ENCODE data around the gene CNBP. TPM values are rescaled to one million over a fixed set of nuclear protein-coding genes. Genes with fewer than 3 reads are reported as not detected.

CNBP gene
- total and polyA plus RNA-seq, 9 of the 15 experiments (the other 6 are each of a cell fraction or from before 2014, with no cell fraction given): 284 to 717 (median 412) TPM

DNA sequence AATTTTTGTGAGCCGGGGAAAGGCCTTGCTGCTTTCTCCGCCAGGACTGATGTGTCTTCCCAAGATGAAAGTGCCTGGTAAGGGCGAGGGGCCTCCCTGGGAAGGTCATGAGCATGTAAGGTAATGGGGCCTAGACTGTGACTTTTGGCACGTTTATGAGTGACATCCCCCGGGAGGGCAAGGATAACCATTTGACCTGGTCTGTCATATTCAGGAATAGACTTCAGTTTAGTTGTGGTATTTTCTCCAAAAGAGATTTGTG, 631 bp upstream of the CNBP start:
- Histone ChIP-seq H3K9me3 (replicated peaks; ENCODE audit: control insufficient read depth, insufficient read depth, low read depth, low read length) (no peaks in the 10 kb centered on the region), H3K9me1 (ENCODE audit: control insufficient read depth, insufficient read depth, low read length) (no peaks in the 10 kb centered on the region), H3K27me3 (ENCODE audit: control insufficient read depth in 2 of 2, insufficient read depth in 2 of 2, low read length in 2 of 2) (no peaks in the 10 kb centered on the region), H2AFZ (ENCODE audit: low read depth, low read length) (peak overlapping the region; percentile 38), H3K36me3 (ENCODE audit: control insufficient read depth, insufficient read depth, low read length) (peaks cover 26% of the 10 kb centered on the region), H3K4me3 (peak overlapping the region; percentile 73), H3K4me1 (replicated peaks in 1 of 2; ENCODE audit: control insufficient read depth in 2 of 2, insufficient read depth in 2 of 2, low read length in 2 of 2) (peaks cover 10 to 13% of the 10 kb centered on the region in 2 experiments; a peak in 4 of 5 replicates), H3K4me2 (ENCODE audit: insufficient read depth, low read length) (peak overlapping the region; percentile 94), H3K79me2 (ENCODE audit: control insufficient read depth, insufficient read depth, low read length) (peaks cover 67% of the 10 kb centered on the region), H3K9ac (ENCODE audit: insufficient read depth in 1 of 2, low read depth in 2 of 2, low read length in 2 of 2) (peak overlapping the region; percentile 97 to 99; a peak in 3 of 4 replicates), H4K20me1 (replicated peaks; ENCODE audit: control insufficient read depth, insufficient read depth, low read length) (peaks cover 23% of the 10 kb centered on the region), H3K27ac (ENCODE audit: extremely low read depth, low read depth, low read length) (peak overlapping the region; percentile 90)
- TSS peak; percentile 90 for BruUV-seq (replicated peaks)
- ChIA-PET POLR2A (interaction anchor here (1.0 to 2.1 kb wide), 3 partner anchors 9 to 43 kb away, joined by 3 to 9 read pairs (median 5); no protein-coding TSS in a partner anchor), CTCF (ENCODE audit: low intra/inter-chr PET ratio) (no interaction called here)
- DNase-seq (ENCODE audit: extremely low read depth in 1 of 4, low spot score in 3 of 4): peak in 3 of 4 experiments; percentile 24 to 51 (median 37)
- FAIRE-seq: no peak
- WGBS (ENCODE audit: insufficient coverage, low coverage, missing lambda C conversion rate): 5% methylated on average over 5 of the region's 5 CpGs
- ATAC-seq: peak; percentile 42
- in situ Hi-C loops (cut with MboI) (no loop called here), intact Hi-C loops (cut with micrococcal nuclease) (loop anchor here (2.0 to 5.0 kb wide), 2 partner anchors 43 to 54 kb away; no protein-coding TSS in a partner anchor)
- TF ChIP-seq ZZZ3 (IDR thresholded peaks at IDR 0.05): 0 out of 2 replicates have a peak, but pooled peaks have one; percentile 1
- TF ChIP-seq ZBED1 (IDR thresholded peaks at IDR 0.05): no peak
- 0 out of 2 replicates have a peak, but pooled peaks have one; percentile 1 for TF ChIP-seq ZBTB7A (IDR thresholded peaks at IDR 0.05; ENCODE audit: borderline replicate concordance, control insufficient read depth, low read depth, low read length)
- TF ChIP-seq MXI1 (IDR thresholded peaks at IDR 0.05; ENCODE audit: low read depth, low read length): no peak
- TF ChIP-seq HDAC2 (IDR thresholded peaks at IDR 0.05): 0 out of 2 replicates have a peak, but pooled peaks have one; percentile 6
- TF ChIP-seq, protein P1, sequence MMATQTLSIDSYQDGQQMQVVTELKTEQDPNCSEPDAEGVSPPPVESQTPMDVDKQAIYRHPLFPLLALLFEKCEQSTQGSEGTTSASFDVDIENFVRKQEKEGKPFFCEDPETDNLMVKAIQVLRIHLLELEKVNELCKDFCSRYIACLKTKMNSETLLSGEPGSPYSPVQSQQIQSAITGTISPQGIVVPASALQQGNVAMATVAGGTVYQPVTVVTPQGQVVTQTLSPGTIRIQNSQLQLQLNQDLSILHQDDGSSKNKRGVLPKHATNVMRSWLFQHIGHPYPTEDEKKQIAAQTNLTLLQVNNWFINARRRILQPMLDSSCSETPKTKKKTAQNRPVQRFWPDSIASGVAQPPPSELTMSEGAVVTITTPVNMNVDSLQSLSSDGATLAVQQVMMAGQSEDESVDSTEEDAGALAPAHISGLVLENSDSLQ (IDR thresholded peaks at IDR 0.05): peak; percentile 59
- TF ChIP-seq ZC3H4 (CRISPR knock-in tag; IDR thresholded peaks at IDR 0.05; ENCODE audit: borderline replicate concordance): 0 out of 2 replicates have a peak, but pooled peaks have one; percentile 45
- TF ChIP-seq E2F6 (IDR thresholded peaks at IDR 0.05; ENCODE audit: borderline replicate concordance in 1 of 2, extremely low read depth in 1 of 2, insufficient read depth in 1 of 2, insufficient read length in 1 of 2, low read depth in 1 of 2, low read length in 1 of 2, poor library complexity in 1 of 2, severe bottlenecking in 1 of 2): no peak
- 0 out of 2 replicates have a peak, but pooled peaks have one; percentile 26 for TF ChIP-seq ZNF644 (tag; IDR thresholded peaks at IDR 0.05; ENCODE audit: low read depth)
- 0 out of 2 replicates have a peak, but pooled peaks have one; percentile 0 for TF ChIP-seq ESRRA (IDR thresholded peaks at IDR 0.05; ENCODE audit: borderline replicate concordance, low read depth)
- 0 out of 2 replicates have a peak, but pooled peaks have one; percentile 39 for TF ChIP-seq BHLHE40 (IDR thresholded peaks at IDR 0.05; ENCODE audit: low read length)
- peak; percentile 69 for TF ChIP-seq CHD1 (IDR thresholded peaks at IDR 0.05; ENCODE audit: low read length)
- TF ChIP-seq NFRKB (IDR thresholded peaks at IDR 0.05; ENCODE audit: low read depth): no peak
- peak; percentile 13 for TF ChIP-seq BRD9 (IDR thresholded peaks at IDR 0.05; ENCODE audit: low read depth, partially characterized antibody)
- TF ChIP-seq NKRF (IDR thresholded peaks at IDR 0.05; ENCODE audit: borderline replicate concordance): 0 out of 2 replicates have a peak, but pooled peaks have one; percentile 25
- TF ChIP-seq ZNF41 (CRISPR knock-in tag; conservative IDR thresholded peaks at IDR 0.05): no peak
- TF ChIP-seq ZNF444 (CRISPR knock-in tag; IDR thresholded peaks at IDR 0.05): no peak

Measured in K562 (cell line).